ENCODE results near the gene LCN2. TPM values are rescaled to one million over a fixed set of nuclear protein-coding genes. Genes with fewer than 3 reads are reported as not detected.

The LCN2 gene
- total RNA-seq, 1 experiment from 2014 or later, result 4,208 TPM

DNA sequence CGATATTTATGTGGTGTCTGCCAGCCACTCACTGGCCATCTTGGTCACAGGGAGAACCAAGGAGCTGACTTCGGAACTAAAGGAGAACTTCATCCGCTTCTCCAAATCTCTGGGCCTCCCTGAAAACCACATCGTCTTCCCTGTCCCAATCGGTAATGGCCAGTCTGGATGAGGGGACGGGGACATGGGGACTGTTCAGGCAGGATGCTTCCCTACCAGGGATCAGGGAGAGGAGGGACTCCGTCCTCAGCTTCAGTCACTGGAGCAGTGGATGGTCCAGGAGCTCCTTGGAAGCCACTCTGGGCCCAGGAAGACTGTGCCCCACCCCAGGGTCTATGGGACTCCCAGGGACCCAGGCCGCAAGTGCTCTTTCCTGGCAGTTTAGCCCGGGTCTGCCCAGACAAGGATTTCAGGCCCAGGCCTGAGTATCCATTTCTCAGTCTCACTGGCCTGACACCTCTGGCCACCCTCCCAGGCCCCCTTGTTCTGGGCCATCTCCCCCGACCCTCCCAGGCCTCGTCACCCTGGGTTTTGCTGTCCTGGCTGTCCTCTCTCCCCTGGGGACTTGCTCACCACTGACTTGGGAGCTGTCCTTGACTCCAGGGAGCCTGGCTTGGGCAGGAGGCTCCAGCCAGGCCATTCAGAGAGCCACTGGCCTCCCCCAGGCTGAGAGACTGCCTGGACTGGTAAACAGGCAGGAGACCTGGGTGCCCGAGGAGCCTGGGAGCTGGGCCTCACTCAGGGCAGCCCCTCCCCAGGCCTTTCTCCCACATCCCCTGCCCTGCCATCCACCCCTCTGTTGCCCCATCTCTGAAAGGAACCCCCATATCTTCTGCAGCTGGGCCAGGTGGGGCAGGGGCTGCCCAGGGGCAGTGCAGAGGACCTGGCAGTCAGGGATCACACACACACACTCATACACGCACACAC lies 3.1 kb downstream of the LCN2 start:
- H3K27ac Mint-ChIP-seq (ENCODE audit: unreplicated experiment), result peak overlapping the region; percentile 100
- H3K9me3 Mint-ChIP-seq (ENCODE audit: low read depth, unreplicated experiment), result no peaks in the 10 kb centered on the region
- CTCF ChIA-PET, result interaction anchor here (0.6 kb wide), 1 partner anchor 211 kb away, joined by 4 read pairs; no protein-coding TSS in a partner anchor
- H3K27me3 Mint-ChIP-seq (ENCODE audit: unreplicated experiment), result peaks cover 11% of the 10 kb centered on the region
- H3K36me3 Mint-ChIP-seq (ENCODE audit: insufficient read depth, unreplicated experiment), result peaks cover 88% of the 10 kb centered on the region
- peak overlapping the region; percentile 89 for H3K4me3 Mint-ChIP-seq (ENCODE audit: low read depth, unreplicated experiment)
- intact Hi-C loops (cut with micrococcal nuclease; ENCODE audit: unreplicated experiment), result no loop called here
- H3K4me1 Mint-ChIP-seq (ENCODE audit: low read depth, unreplicated experiment), result peaks cover 25% of the 10 kb centered on the region
- DNase-seq, result no peak
- no TSS peak for BruUV-seq (replicated peaks)
- TF ChIP-seq, protein P1, sequence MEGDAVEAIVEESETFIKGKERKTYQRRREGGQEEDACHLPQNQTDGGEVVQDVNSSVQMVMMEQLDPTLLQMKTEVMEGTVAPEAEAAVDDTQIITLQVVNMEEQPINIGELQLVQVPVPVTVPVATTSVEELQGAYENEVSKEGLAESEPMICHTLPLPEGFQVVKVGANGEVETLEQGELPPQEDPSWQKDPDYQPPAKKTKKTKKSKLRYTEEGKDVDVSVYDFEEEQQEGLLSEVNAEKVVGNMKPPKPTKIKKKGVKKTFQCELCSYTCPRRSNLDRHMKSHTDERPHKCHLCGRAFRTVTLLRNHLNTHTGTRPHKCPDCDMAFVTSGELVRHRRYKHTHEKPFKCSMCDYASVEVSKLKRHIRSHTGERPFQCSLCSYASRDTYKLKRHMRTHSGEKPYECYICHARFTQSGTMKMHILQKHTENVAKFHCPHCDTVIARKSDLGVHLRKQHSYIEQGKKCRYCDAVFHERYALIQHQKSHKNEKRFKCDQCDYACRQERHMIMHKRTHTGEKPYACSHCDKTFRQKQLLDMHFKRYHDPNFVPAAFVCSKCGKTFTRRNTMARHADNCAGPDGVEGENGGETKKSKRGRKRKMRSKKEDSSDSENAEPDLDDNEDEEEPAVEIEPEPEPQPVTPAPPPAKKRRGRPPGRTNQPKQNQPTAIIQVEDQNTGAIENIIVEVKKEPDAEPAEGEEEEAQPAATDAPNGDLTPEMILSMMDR (IDR thresholded peaks at IDR 0.05; ENCODE audit: unreplicated experiment), result no peak

DNA sequence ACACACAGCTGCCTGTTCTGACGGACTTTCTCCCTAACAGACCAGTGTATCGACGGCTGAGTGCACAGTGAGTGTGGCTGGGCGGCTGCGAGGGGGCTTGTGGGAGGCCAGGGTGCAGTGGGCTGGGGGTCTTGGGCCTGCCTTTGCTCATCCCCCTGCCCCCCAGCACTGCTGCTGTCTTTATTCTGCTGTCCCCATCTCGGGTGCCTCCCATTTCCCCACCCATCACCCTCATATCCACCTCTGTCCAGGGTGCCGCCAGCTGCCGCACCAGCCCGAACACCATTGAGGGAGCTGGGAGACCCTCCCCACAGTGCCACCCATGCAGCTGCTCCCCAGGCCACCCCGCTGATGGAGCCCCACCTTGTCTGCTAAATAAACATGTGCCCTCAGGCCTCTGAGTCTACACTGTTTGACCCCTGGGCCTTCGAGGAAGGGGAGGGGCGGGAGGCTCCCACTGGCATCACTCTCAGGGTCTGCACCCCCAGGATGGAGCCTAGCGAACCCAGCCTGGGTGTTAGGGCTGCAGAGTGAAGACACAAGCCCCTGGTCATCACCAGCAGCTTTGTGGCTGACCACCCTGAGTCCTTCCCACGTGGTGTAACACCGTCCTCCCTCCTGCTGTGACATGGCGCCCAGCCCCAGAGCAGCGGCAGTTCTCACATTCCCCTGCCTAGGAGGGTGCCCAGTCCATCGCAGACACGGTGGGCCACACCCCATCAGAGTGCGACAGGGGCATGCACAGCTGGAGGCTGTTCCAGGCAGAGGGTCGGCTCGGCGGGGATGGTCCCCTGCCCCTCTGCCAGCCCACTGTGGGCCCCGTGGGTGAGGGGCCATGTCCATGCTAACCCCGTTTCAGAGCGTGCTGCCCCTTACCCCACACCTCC lies 4.0 kb downstream of the LCN2 start:
- peaks cover 89% of the 10 kb centered on the region for H3K36me3 Mint-ChIP-seq (ENCODE audit: insufficient read depth, unreplicated experiment)
- peak overlapping the region; percentile 100 for H3K27ac Mint-ChIP-seq (ENCODE audit: unreplicated experiment)
- TF ChIP-seq, protein P1 (IDR thresholded peaks at IDR 0.05; ENCODE audit: unreplicated experiment), result no peak
- peaks cover 25% of the 10 kb centered on the region for H3K4me1 Mint-ChIP-seq (ENCODE audit: low read depth, unreplicated experiment)
- CTCF ChIA-PET, result no interaction called here
- peaks cover 11% of the 10 kb centered on the region for H3K27me3 Mint-ChIP-seq (ENCODE audit: unreplicated experiment)
- no peaks in the 10 kb centered on the region for H3K9me3 Mint-ChIP-seq (ENCODE audit: low read depth, unreplicated experiment)
- DNase-seq, result peak; percentile 52
- intact Hi-C loops (cut with micrococcal nuclease; ENCODE audit: unreplicated experiment), result no loop called here
- BruUV-seq (replicated peaks), result no TSS peak
- H3K4me3 Mint-ChIP-seq (ENCODE audit: low read depth, unreplicated experiment), result peak overlapping the region; percentile 89

DNA sequence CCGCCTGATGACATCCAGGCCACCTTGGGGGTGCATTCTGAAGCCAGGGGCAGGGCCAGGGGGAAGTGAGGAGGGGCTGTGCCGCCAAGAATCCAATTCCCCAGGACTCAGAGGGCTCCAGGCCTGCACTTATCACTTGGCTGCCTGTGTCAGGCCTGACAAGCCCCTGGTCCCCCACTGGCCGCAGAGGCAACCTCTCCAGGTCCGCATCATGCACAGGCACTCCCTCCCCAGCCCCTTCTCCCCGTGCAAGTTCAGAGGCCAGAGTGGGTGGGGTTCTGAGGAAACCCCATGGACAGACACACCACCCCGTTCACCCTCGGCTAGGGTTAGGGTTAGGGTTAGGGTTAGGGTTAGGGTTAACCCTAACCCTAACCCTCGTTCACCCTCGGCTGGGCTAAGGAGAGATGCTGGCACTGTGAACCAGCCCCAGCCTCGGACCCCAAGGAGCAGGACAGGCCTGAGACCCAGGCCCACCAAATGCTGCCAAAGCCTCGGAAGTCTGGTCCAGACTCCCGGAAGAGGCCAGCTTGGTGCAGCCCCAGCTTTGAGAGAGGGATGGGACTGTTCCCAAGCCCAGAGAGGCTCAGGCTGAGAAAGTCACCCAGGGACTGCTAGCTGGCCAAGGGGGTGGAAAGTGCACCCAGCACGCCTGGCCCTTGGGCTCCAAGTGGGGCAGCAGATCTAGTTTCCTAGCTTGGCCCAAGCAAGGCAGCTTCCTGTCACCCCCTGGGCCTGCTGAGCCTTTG lies 4.9 kb downstream of the LCN2 start:
- H3K9me3 Mint-ChIP-seq (ENCODE audit: low read depth, unreplicated experiment), result no peaks in the 10 kb centered on the region
- H3K4me3 Mint-ChIP-seq (ENCODE audit: low read depth, unreplicated experiment), result no peak overlapping the region
- TF ChIP-seq, protein P1 (IDR thresholded peaks at IDR 0.05; ENCODE audit: unreplicated experiment), result no peak
- peak overlapping the region; percentile 33 for H3K27ac Mint-ChIP-seq (ENCODE audit: unreplicated experiment)
- CTCF ChIA-PET, result interaction anchor here (1.1 kb wide), 1 partner anchor 29 kb away, joined by 4 read pairs; no protein-coding TSS in a partner anchor
- intact Hi-C loops (cut with micrococcal nuclease; ENCODE audit: unreplicated experiment), result no loop called here
- H3K4me1 Mint-ChIP-seq (ENCODE audit: low read depth, unreplicated experiment), result peaks cover 23% of the 10 kb centered on the region
- peaks cover 11% of the 10 kb centered on the region for H3K27me3 Mint-ChIP-seq (ENCODE audit: unreplicated experiment)
- BruUV-seq (replicated peaks), result no TSS peak
- peak; percentile 73 for DNase-seq
- H3K36me3 Mint-ChIP-seq (ENCODE audit: insufficient read depth, unreplicated experiment), result peaks cover 88% of the 10 kb centered on the region

Data from Calu3 (cell line).